ENCODE measurements around the gene GIT2. TPM values are rescaled to one million over a fixed set of nuclear protein-coding genes. Genes with fewer than 3 reads are reported as not detected.

Gene GIT2
- total and polyA plus RNA-seq, 2 experiments from 2014 or later: 15.8 to 20.9 TPM

DNA sequence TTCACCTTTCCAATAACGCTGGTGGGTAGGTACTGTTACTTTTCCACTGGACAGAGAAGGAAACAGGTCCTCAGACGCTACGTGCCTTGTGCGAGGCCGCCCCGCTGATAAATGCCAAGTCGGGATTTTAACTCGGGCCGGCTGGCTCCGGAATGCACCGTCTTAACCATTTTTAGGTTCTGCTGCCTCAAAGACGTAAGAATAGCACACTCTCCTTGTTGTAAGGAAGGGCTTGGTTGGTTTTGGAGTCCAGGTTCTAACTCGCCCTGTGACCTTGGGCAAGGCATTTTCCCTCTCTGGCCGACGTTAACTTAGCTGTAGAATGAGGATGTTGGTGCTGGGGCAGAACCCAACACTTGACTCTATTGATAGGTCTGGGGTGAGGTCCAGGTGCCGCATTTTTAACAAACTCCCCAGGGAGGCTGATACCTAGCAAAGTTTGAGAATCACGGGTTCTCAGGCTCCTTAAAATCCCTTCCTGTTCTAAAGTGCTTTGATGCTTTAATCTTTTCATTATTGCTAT lies 3.9 kb upstream of the GIT2 start:
- Mint-ChIP-seq H3K4me1 (peaks cover 10% of the 10 kb centered on the region), H3K27ac (no peak overlapping the region), H3K36me3 (ENCODE audit: low read depth) (no peaks in the 10 kb centered on the region; the same call in 2 of the 3 replicates), H3K27me3 (ENCODE audit: insufficient read depth, low read depth, poor library complexity) (peaks cover 16% of the 10 kb centered on the region), H3K9me3 (no peaks in the 10 kb centered on the region), H3K4me3 (peak overlapping the region; percentile 91)
- Histone ChIP-seq H3K27me3 (ENCODE audit: insufficient read depth) (peaks cover 19% of the 10 kb centered on the region), H2AFZ (peak overlapping the region; percentile 94), H3K4me1 (ENCODE audit: insufficient read depth) (peaks cover 22% of the 10 kb centered on the region), H3K27ac (ENCODE audit: low read depth) (no peak overlapping the region), H3K9me2 (ENCODE audit: insufficient read depth) (0 out of 2 replicates have a peak, but pooled peaks cover 3% of the 10 kb centered on the region), H3K4me3 (peak overlapping the region; percentile 79), H4K20me1 (replicated peaks; ENCODE audit: insufficient read depth) (peaks cover 1% of the 10 kb centered on the region; the same call in 1 of the 2 replicates), H3K79me2 (replicated peaks; ENCODE audit: insufficient read depth) (0 out of 2 replicates have a peak, but pooled peaks cover under 1% of the 10 kb centered on the region), H3F3A (replicated peaks; ENCODE audit: low read depth) (0 out of 2 replicates have a peak, but pooled peaks cover 2% of the 10 kb centered on the region), H3K4me2 (peak overlapping the region; percentile 99), H3K36me3 (ENCODE audit: insufficient read depth) (no peaks in the 10 kb centered on the region)
- DNase-seq (ENCODE audit: low spot score): peak; percentile 49
- TF ChIP-seq EZH2 (IDR thresholded peaks at IDR 0.05; ENCODE audit: low read depth, unreplicated experiment) (peak; percentile 8), EZH2phosphoT487 (IDR thresholded peaks at IDR 0.05; ENCODE audit: unreplicated experiment) (no peak)
- no peak for ATAC-seq

DNA sequence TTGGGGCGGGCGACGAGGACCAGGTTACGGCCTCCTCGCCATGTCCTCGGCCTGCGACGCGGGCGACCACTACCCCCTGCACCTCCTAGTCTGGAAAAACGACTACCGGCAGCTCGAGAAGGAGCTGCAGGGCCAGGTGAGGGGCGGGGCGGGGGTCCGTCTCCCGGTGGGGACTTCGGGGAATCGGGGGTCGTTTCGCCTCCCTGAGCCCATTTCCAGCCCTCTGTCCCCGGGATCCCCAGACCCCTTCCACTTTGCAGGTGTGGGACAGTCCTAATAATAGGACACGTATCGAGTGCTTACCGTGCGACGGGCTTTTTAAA lies 3.4 kb upstream of the GIT2 start:
- H3K4me3 ChIP-seq: peak overlapping the region; percentile 79
- no peak for ATAC-seq
- H3K4me1 ChIP-seq (ENCODE audit: insufficient read depth): peaks cover 25% of the 10 kb centered on the region
- peak overlapping the region; percentile 91 for H3K4me3 Mint-ChIP-seq
- 0 out of 2 replicates have a peak, but pooled peaks cover 3% of the 10 kb centered on the region for H3K9me2 ChIP-seq (ENCODE audit: insufficient read depth)
- peak overlapping the region; percentile 99 for H3K4me2 ChIP-seq
- H3K36me3 ChIP-seq (ENCODE audit: insufficient read depth): no peaks in the 10 kb centered on the region
- peaks cover 15% of the 10 kb centered on the region for H3K4me1 Mint-ChIP-seq
- H3K27ac Mint-ChIP-seq: no peak overlapping the region
- H3K27me3 Mint-ChIP-seq (ENCODE audit: insufficient read depth, low read depth, poor library complexity): peaks cover 16% of the 10 kb centered on the region
- peaks cover 19% of the 10 kb centered on the region for H3K27me3 ChIP-seq (ENCODE audit: insufficient read depth)
- no peak for DNase-seq (ENCODE audit: low spot score)
- H3F3A ChIP-seq (replicated peaks; ENCODE audit: low read depth): 0 out of 2 replicates have a peak, but pooled peaks cover 2% of the 10 kb centered on the region
- H3K27ac ChIP-seq (ENCODE audit: low read depth): no peak overlapping the region
- H2AFZ ChIP-seq: peak overlapping the region; percentile 94
- H4K20me1 ChIP-seq (replicated peaks; ENCODE audit: insufficient read depth): peaks cover 5% of the 10 kb centered on the region
- H3K36me3 Mint-ChIP-seq (ENCODE audit: low read depth): no peaks in the 10 kb centered on the region; the same call in 2 of the 3 replicates
- H3K9me3 Mint-ChIP-seq: no peaks in the 10 kb centered on the region
- H3K79me2 ChIP-seq (replicated peaks; ENCODE audit: insufficient read depth): peaks cover 4% of the 10 kb centered on the region; the same call in 1 of the 2 replicates
- TF ChIP-seq, protein P1, sequence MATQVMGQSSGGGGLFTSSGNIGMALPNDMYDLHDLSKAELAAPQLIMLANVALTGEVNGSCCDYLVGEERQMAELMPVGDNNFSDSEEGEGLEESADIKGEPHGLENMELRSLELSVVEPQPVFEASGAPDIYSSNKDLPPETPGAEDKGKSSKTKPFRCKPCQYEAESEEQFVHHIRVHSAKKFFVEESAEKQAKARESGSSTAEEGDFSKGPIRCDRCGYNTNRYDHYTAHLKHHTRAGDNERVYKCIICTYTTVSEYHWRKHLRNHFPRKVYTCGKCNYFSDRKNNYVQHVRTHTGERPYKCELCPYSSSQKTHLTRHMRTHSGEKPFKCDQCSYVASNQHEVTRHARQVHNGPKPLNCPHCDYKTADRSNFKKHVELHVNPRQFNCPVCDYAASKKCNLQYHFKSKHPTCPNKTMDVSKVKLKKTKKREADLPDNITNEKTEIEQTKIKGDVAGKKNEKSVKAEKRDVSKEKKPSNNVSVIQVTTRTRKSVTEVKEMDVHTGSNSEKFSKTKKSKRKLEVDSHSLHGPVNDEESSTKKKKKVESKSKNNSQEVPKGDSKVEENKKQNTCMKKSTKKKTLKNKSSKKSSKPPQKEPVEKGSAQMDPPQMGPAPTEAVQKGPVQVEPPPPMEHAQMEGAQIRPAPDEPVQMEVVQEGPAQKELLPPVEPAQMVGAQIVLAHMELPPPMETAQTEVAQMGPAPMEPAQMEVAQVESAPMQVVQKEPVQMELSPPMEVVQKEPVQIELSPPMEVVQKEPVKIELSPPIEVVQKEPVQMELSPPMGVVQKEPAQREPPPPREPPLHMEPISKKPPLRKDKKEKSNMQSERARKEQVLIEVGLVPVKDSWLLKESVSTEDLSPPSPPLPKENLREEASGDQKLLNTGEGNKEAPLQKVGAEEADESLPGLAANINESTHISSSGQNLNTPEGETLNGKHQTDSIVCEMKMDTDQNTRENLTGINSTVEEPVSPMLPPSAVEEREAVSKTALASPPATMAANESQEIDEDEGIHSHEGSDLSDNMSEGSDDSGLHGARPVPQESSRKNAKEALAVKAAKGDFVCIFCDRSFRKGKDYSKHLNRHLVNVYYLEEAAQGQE (IDR thresholded peaks at IDR 0.05; ENCODE audit: unreplicated experiment): no peak
- TF ChIP-seq EZH2phosphoT487 (IDR thresholded peaks at IDR 0.05; ENCODE audit: unreplicated experiment): no peak
- no peak for TF ChIP-seq JUNB (IDR thresholded peaks at IDR 0.05; ENCODE audit: unreplicated experiment)
- no peak for TF ChIP-seq STAT1 (IDR thresholded peaks at IDR 0.05; ENCODE audit: unreplicated experiment)
- TF ChIP-seq EZH2 (IDR thresholded peaks at IDR 0.05; ENCODE audit: low read depth, unreplicated experiment): no peak
- no peak for TF ChIP-seq ZNF114 (CRISPR knock-in tag; IDR thresholded peaks at IDR 0.05)
- TF ChIP-seq CREB1 (CRISPR knock-in tag; IDR thresholded peaks at IDR 0.05; ENCODE audit: low read depth): no peak
- no peak for TF ChIP-seq NANOG (IDR thresholded peaks at IDR 0.05; ENCODE audit: borderline replicate concordance)
- TF ChIP-seq, protein P2, sequence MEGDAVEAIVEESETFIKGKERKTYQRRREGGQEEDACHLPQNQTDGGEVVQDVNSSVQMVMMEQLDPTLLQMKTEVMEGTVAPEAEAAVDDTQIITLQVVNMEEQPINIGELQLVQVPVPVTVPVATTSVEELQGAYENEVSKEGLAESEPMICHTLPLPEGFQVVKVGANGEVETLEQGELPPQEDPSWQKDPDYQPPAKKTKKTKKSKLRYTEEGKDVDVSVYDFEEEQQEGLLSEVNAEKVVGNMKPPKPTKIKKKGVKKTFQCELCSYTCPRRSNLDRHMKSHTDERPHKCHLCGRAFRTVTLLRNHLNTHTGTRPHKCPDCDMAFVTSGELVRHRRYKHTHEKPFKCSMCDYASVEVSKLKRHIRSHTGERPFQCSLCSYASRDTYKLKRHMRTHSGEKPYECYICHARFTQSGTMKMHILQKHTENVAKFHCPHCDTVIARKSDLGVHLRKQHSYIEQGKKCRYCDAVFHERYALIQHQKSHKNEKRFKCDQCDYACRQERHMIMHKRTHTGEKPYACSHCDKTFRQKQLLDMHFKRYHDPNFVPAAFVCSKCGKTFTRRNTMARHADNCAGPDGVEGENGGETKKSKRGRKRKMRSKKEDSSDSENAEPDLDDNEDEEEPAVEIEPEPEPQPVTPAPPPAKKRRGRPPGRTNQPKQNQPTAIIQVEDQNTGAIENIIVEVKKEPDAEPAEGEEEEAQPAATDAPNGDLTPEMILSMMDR (conservative IDR thresholded peaks at IDR 0.05; ENCODE audit: low read depth in 2 of 2): no peak
- TF ChIP-seq, protein P3, sequence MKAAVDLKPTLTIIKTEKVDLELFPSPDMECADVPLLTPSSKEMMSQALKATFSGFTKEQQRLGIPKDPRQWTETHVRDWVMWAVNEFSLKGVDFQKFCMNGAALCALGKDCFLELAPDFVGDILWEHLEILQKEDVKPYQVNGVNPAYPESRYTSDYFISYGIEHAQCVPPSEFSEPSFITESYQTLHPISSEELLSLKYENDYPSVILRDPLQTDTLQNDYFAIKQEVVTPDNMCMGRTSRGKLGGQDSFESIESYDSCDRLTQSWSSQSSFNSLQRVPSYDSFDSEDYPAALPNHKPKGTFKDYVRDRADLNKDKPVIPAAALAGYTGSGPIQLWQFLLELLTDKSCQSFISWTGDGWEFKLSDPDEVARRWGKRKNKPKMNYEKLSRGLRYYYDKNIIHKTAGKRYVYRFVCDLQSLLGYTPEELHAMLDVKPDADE (IDR thresholded peaks at IDR 0.05): no peak
- no peak for TF ChIP-seq ZNF331 (CRISPR knock-in tag; IDR thresholded peaks at IDR 0.05; ENCODE audit: low read depth)
- TF ChIP-seq POLR2AphosphoS5 (IDR thresholded peaks at IDR 0.05; ENCODE audit: low read depth): no peak

Measured in GM23338 (cell line).